Right kidney (tissue), 9 donors: ENCODE data around the gene TMEM263.
"Not testable (repeated sequence)": the region's sequence is repeated elsewhere in the genome, so short reads cannot be mapped to it uniquely, and the experiment has no call there.

Experiments used
- DNase-seq: peaks from one replicate; pipeline ENCODE4 v3.0.0-alpha.2; 2016
- long read RNA-seq, 8 donors: transcript quantifications; one replicate each; lab custom pipeline, GENCODE V29; 2026

The TMEM263 gene
- long read RNA-seq, donor 1, transcript TMEM263-201 (4 exons, 3,362 nt), result major isoform, 12 of 90 reads
- long read RNA-seq, donor 1, partial matches to known transcripts, result 72 of 90 reads
- long read RNA-seq, donor 1, other reads (novel, unspliced or antisense), result 0 of 90 reads
- long read RNA-seq, donor 2, transcript TMEM263-201 (4 exons, 3,362 nt), result major isoform, 7 of 13 reads
- long read RNA-seq, donor 2, transcript TMEM263-204 (3 exons, 3,349 nt), result minor isoform, 5 of 13 reads
- long read RNA-seq, donor 2, partial matches to known transcripts, result 0 of 13 reads
- long read RNA-seq, donor 2, other reads (novel, unspliced or antisense), result 0 of 13 reads
- long read RNA-seq, donor 3, transcript TMEM263-201 (4 exons, 3,362 nt), result major isoform, 6 of 11 reads
- long read RNA-seq, donor 3, partial matches to known transcripts, result 0 of 11 reads
- long read RNA-seq, donor 3, other reads (novel, unspliced or antisense), result 0 of 11 reads
- long read RNA-seq, donor 4, transcript TMEM263-201 (4 exons, 3,362 nt), result major isoform, 10 of 22 reads
- long read RNA-seq, donor 4, transcript TMEM263-204 (3 exons, 3,349 nt), result minor isoform, 8 of 22 reads
- long read RNA-seq, donor 4, partial matches to known transcripts, result 0 of 22 reads
- long read RNA-seq, donor 4, other reads (novel, unspliced or antisense), result 0 of 22 reads
- long read RNA-seq, donor 5, transcript TMEM263-204 (3 exons, 3,349 nt), result minor isoform, 7 of 23 reads
- long read RNA-seq, donor 5, transcript TMEM263-201 (4 exons, 3,362 nt), result major isoform, 11 of 23 reads
- long read RNA-seq, donor 5, partial matches to known transcripts, result 5 of 23 reads
- long read RNA-seq, donor 5, other reads (novel, unspliced or antisense), result 0 of 23 reads
- long read RNA-seq, donor 6, transcript TMEM263-201 (4 exons, 3,362 nt), result major isoform, 8 of 10 reads
- long read RNA-seq, donor 6, partial matches to known transcripts, result 0 of 10 reads
- long read RNA-seq, donor 6, other reads (novel, unspliced or antisense), result 0 of 10 reads
- long read RNA-seq, donor 7, transcript TMEM263-201 (4 exons, 3,362 nt), result major isoform, 17 of 35 reads
- long read RNA-seq, donor 7, transcript TMEM263-204 (3 exons, 3,349 nt), result minor isoform, 15 of 35 reads
- long read RNA-seq, donor 7, partial matches to known transcripts, result 0 of 35 reads
- long read RNA-seq, donor 7, other reads (novel, unspliced or antisense), result 0 of 35 reads
- long read RNA-seq, donor 8, transcript TMEM263-201 (4 exons, 3,362 nt), result major isoform, 12 of 18 reads
- long read RNA-seq, donor 8, transcript TMEM263-204 (3 exons, 3,349 nt), result minor isoform, 6 of 18 reads
- long read RNA-seq, donor 8, partial matches to known transcripts, result 0 of 18 reads
- long read RNA-seq, donor 8, other reads (novel, unspliced or antisense), result 0 of 18 reads

- DNase-seq, result peak; percentile 96
These were observed at the start of gene TMEM263 for GRCh38 chr12:106955377-106956047. TSS of gene TMEM263 (plus strand) at chr12:106955907. CDS start at chr12:106967117, 11,210 bp downstream.

- DNase-seq, result no peak
These were observed 49.0 kb upstream of the TMEM263 start for GRCh38 chr12:106906715-106907114.

GRCh38 chr12:106907411-106907810, 48.3 kb upstream of the TMEM263 start:
- DNase-seq, result no peak

- DNase-seq, result no peak
These were observed 47.9 kb upstream of the TMEM263 start for GRCh38 chr12:106907846-106908245.

GRCh38 chr12:106908561-106908960, 47.1 kb upstream of the TMEM263 start:
- no peak for DNase-seq

- no peak for DNase-seq
These were observed 45.5 kb upstream of the TMEM263 start for GRCh38 chr12:106910202-106910601.

GRCh38 chr12:106911581-106911980, 44.1 kb upstream of the TMEM263 start:
- DNase-seq, result no peak

- DNase-seq, result no peak
These were observed 42.3 kb upstream of the TMEM263 start for GRCh38 chr12:106913456-106913855.

GRCh38 chr12:106914796-106915634, 40.7 kb upstream of the TMEM263 start:
- no peak for DNase-seq

- DNase-seq, result no peak
These were observed 40.1 kb upstream of the TMEM263 start for GRCh38 chr12:106915635-106916026.

- no peak for DNase-seq
These were observed 38.2 kb upstream of the TMEM263 start for GRCh38 chr12:106917503-106917902.

GRCh38 chr12:106918746-106919145, 37.0 kb upstream of the TMEM263 start:
- no peak for DNase-seq

- DNase-seq, result no peak
These were observed 35.7 kb upstream of the TMEM263 start for GRCh38 chr12:106919910-106920544.

- not testable (repeated sequence) for DNase-seq
These were observed 33.7 kb upstream of the TMEM263 start for GRCh38 chr12:106921976-106922375.

GRCh38 chr12:106923594-106923993, 32.1 kb upstream of the TMEM263 start:
- DNase-seq, result not testable (repeated sequence)

- DNase-seq, result no peak
These were observed 31.3 kb upstream of the TMEM263 start for GRCh38 chr12:106924268-106924861.

- DNase-seq, result no peak
These were observed 29.1 kb upstream of the TMEM263 start for GRCh38 chr12:106926657-106927056.

GRCh38 chr12:106934277-106934676, 21.4 kb upstream of the TMEM263 start:
- DNase-seq, result no peak

GRCh38 chr12:106941481-106942156, 14.1 kb upstream of the TMEM263 start:
- no peak for DNase-seq
